HEK293 (cell line): Measurements from ENCODE around the gene EML6.

Experiments
- CTCF ChIA-PET: fragments of 350-600 bp; formaldehyde crosslinking; extraction: SDS; loops from one replicate; lab custom pipeline; 2021; ENCODE audit warnings: antibody characterized with exemption; lab: Yijun Ruan, JAX
- POLR2A ChIA-PET: fragments of 300-600 bp; formaldehyde crosslinking; extraction: SDS; loops from one replicate; lab custom pipeline; 2020; ENCODE audit warnings: antibody characterized with exemption, inconsistent platforms; lab: Yijun Ruan, JAX
- H3K27ac ChIP-seq: fragments of 200-500 bp; sonication (Bioruptor generic); 2 replicates; pipeline ENCODE4 v1.5.1; 2014; ENCODE audit warnings: low read depth, low read length, control low read depth, inconsistent platforms; ENCODE audit errors: extremely low read depth
- H3K36me3 ChIP-seq, 2 experiments: fragments of 200-500 bp in 1 of 2; sonication (Bioruptor generic) in 1 of 2; 1 replicate in 1 of 2; 2 replicates in 1 of 2; pipeline ENCODE4 v1.5.1; 2014 to 2017; ENCODE audit warnings: inconsistent platforms in 2 of 2, low read length in 2 of 2; ENCODE audit not compliant: control insufficient read depth in 2 of 2, insufficient read depth in 1 of 2
- H3K4me1 ChIP-seq: fragments of 200-500 bp; sonication (Bioruptor generic); 2 replicates; pipeline ENCODE4 v1.5.1; 2014; ENCODE audit warnings: mild to moderate bottlenecking, low read length, inconsistent platforms; ENCODE audit not compliant: control insufficient read depth, insufficient read depth
- H3K4me3 ChIP-seq: 2 replicates; pipeline ENCODE4 v1.5.1; 2011; ENCODE audit warnings: low read depth, mild to moderate bottlenecking, control low read depth, low read length, moderate library complexity
- H3K9me3 ChIP-seq: fragments of 200-500 bp; sonication (Bioruptor generic); 2 replicates; pipeline ENCODE4 v1.5.1; 2014; ENCODE audit warnings: low read depth, low read length, inconsistent platforms; ENCODE audit not compliant: control insufficient read depth, insufficient read depth
- BCL6B ChIP-seq: fragments of 450-650 bp; formaldehyde crosslinking; IDR thresholded peaks from 2 replicates; pipeline ENCODE4 v1.5.1; 2017; ENCODE audit warnings: missing biosample characterization, missing genetic modification characterization
- EGR2 ChIP-seq: fragments of 450-650 bp; formaldehyde crosslinking; IDR thresholded peaks from 2 replicates; pipeline ENCODE4 v1.5.1; 2016; ENCODE audit warnings: low read depth, missing biosample characterization, missing genetic modification characterization
- HOXD13 ChIP-seq: sonication (generic); formaldehyde crosslinking; IDR thresholded peaks from 2 replicates; pipeline ENCODE4 v1.8.0; 2022; ENCODE audit warnings: missing genetic modification reagents, borderline replicate concordance
- SCRT1 ChIP-seq: fragments of 450-650 bp; formaldehyde crosslinking; IDR thresholded peaks from 2 replicates; pipeline ENCODE4 v1.5.1; 2016; ENCODE audit warnings: missing biosample characterization, missing genetic modification characterization, borderline replicate concordance
- SCRT2 ChIP-seq: fragments of 450-650 bp; formaldehyde crosslinking; IDR thresholded peaks from 2 replicates; pipeline ENCODE4 v1.5.1; 2016; ENCODE audit warnings: missing biosample characterization, missing genetic modification characterization
- YY1 ChIP-seq: fragments of 450-650 bp; formaldehyde crosslinking; IDR thresholded peaks from 2 replicates; pipeline ENCODE4 v1.5.1; 2018; ENCODE audit warnings: missing biosample characterization, missing genetic modification characterization
- ZBTB11 ChIP-seq: fragments of 450-650 bp; formaldehyde crosslinking; conservative IDR thresholded peaks from 2 replicates; pipeline ENCODE4 v1.5.1; 2016; ENCODE audit warnings: low read depth, missing biosample characterization, missing genetic modification characterization
- ZBTB20 ChIP-seq: fragments of 450-650 bp; formaldehyde crosslinking; IDR thresholded peaks from 2 replicates; pipeline ENCODE4 v1.5.1; 2016; ENCODE audit warnings: missing biosample characterization, missing genetic modification characterization
- ZBTB8A ChIP-seq: fragments of 450-650 bp; formaldehyde crosslinking; IDR thresholded peaks from 2 replicates; pipeline ENCODE4 v1.5.1; 2016; ENCODE audit warnings: missing biosample characterization, missing genetic modification characterization
- ZFHX2 ChIP-seq: fragments of 450-650 bp; formaldehyde crosslinking; conservative IDR thresholded peaks from 2 replicates; pipeline ENCODE4 v1.5.1; 2016; ENCODE audit warnings: missing biosample characterization, missing genetic modification characterization
- ZIC2 ChIP-seq: fragments of 450-650 bp; formaldehyde crosslinking; IDR thresholded peaks from 2 replicates; pipeline ENCODE4 v1.5.1; 2016; ENCODE audit warnings: missing biosample characterization, missing genetic modification characterization
- ZNF146 ChIP-seq: fragments of 450-650 bp; formaldehyde crosslinking; IDR thresholded peaks from 2 replicates; pipeline ENCODE4 v1.5.1; 2016; ENCODE audit warnings: missing biosample characterization, missing genetic modification characterization
- ZNF48 ChIP-seq: fragments of 450-650 bp; formaldehyde crosslinking; IDR thresholded peaks from 2 replicates; pipeline ENCODE4 v1.5.1; 2016; ENCODE audit warnings: missing biosample characterization, missing genetic modification characterization
- ZNF560 ChIP-seq: fragments of 450-650 bp; formaldehyde crosslinking; IDR thresholded peaks from 2 replicates; pipeline ENCODE4 v1.5.1; 2017; ENCODE audit warnings: missing biosample characterization, missing genetic modification characterization, borderline replicate concordance
- ZNF664 ChIP-seq: fragments of 450-650 bp; formaldehyde crosslinking; IDR thresholded peaks from 2 replicates; pipeline ENCODE4 v1.5.1; 2016; ENCODE audit warnings: missing biosample characterization, missing genetic modification characterization

Gene EML6

GRCh38 chr2:54965425-54965824 lies 242.0 kb downstream of the EML6 start:
- Histone ChIP-seq H3K36me3 (peaks cover 0 to 16% of the 10 kb centered on the region in 2 experiments; a peak in 1 of 3 replicates), H3K4me1 (no peaks in the 10 kb centered on the region), H3K9me3 (no peaks in the 10 kb centered on the region), H3K4me3 (no peak overlapping the region), H3K27ac (no peak overlapping the region)
- TF ChIP-seq ZNF48 (tag by site-specific recombination) (no peak), ZNF560 (tag by site-specific recombination) (no peak), HOXD13 (CRISPR knock-in tag) (no peak), YY1 (no peak), ZBTB11 (tag by site-specific recombination) (no peak), ZIC2 (tag by site-specific recombination) (no peak), ZBTB20 (tag by site-specific recombination) (no peak), ZNF664 (tag by site-specific recombination) (no peak), ZNF146 (no peak)
- ChIA-PET POLR2A (no interaction called here), CTCF (no interaction called here)

GRCh38 chr2:54966165-54966832 lies 242.8 kb downstream of the EML6 start:
- no peaks in the 10 kb centered on the region for H3K9me3 ChIP-seq
- CTCF ChIA-PET = no interaction called here
- H3K36me3 ChIP-seq = peaks cover 0 to 24% of the 10 kb centered on the region in 2 experiments; a peak in 1 of 3 replicates
- no peak overlapping the region for H3K27ac ChIP-seq
- no peak overlapping the region for H3K4me3 ChIP-seq
- POLR2A ChIA-PET = interaction anchor here (1.2 kb wide), 1 partner anchor 11 kb away, joined by 3 read pairs; no protein-coding TSS in a partner anchor
- peak; percentile 38; the same call in 1 of the 2 replicates for TF ChIP-seq ZFHX2 (tag by site-specific recombination)
- peak; percentile 9; the same call in 1 of the 2 replicates for TF ChIP-seq EGR2 (tag by site-specific recombination)
- no peak for TF ChIP-seq ZBTB8A (tag by site-specific recombination)
- H3K4me1 ChIP-seq = no peaks in the 10 kb centered on the region

GRCh38 chr2:54966837-54967236 lies 243.4 kb downstream of the EML6 start:
- POLR2A ChIA-PET = interaction anchor here (1.2 kb wide), 2 partner anchors 10 to 121 kb away, joined by 3 read pairs; no protein-coding TSS in a partner anchor

More at GRCh38 chr2:54966837-54967236, 243.4 kb downstream of the EML6 start:
- TF ChIP-seq SCRT1 (tag by site-specific recombination) = peak; percentile 71; the same call in 1 of the 2 replicates
- TF ChIP-seq BCL6B (tag by site-specific recombination) = no peak
- peak; percentile 83 for TF ChIP-seq SCRT2
- no peaks in the 10 kb centered on the region for H3K4me1 ChIP-seq
- CTCF ChIA-PET = no interaction called here
- H3K27ac ChIP-seq = no peak overlapping the region
- H3K9me3 ChIP-seq = no peaks in the 10 kb centered on the region
- peaks cover 0 to 29% of the 10 kb centered on the region in 2 experiments; a peak in 1 of 3 replicates for H3K36me3 ChIP-seq
- H3K4me3 ChIP-seq = no peak overlapping the region
